Hematopoietic multipotent progenitor cell (in vitro differentiated cells): ENCODE data around the gene EXD1. TPM values are rescaled to one million over a fixed set of nuclear protein-coding genes. Genes with fewer than 3 reads are reported as not detected.
"Not testable (repeated sequence)": the region's sequence is repeated elsewhere in the genome, so short reads cannot be mapped to it uniquely, and the experiment has no call there.

Experiments used
- DNase-seq, 3 donors: peaks; one replicate each; pipeline ENCODE4 v3.0.0-alpha.2; 2011 to 2015; ENCODE audit warnings: low read depth in 2 of 3, low spot score in 2 of 3
- total RNA-seq: library from RNA; depleted of rRNA; stranded (reverse); fragments of >200 nt; gene quantifications from one replicate; pipeline ENCODE4 v1.2.3, GENCODE V29; 2012

The EXD1 gene
- total RNA-seq, 1 donor: not detected

- DNase-seq: no peak
These were observed 79.0 kb downstream of the EXD1 start for GRCh38 chr15:41151451-41152005.

GRCh38 chr15:41150279-41150678, 80.3 kb downstream of the EXD1 start:
- DNase-seq: no peak

- DNase-seq: no peak
These were observed 82.5 kb downstream of the EXD1 start for GRCh38 chr15:41148065-41148464.

GRCh38 chr15:41139619-41140018, 90.9 kb downstream of the EXD1 start:
- no peak for DNase-seq

GRCh38 chr15:41139112-41139511, 91.4 kb downstream of the EXD1 start:
- not testable (repeated sequence) for DNase-seq

GRCh38 chr15:41135580-41135979, 95.0 kb downstream of the EXD1 start:
- DNase-seq: not testable (repeated sequence)

- no peak for DNase-seq
These were observed 97.1 kb downstream of the EXD1 start for GRCh38 chr15:41133454-41133853.

Other genes starting within 250 kb of the EXD1 start
- gene INO80, start 114.5 kb downstream of the EXD1 start, total RNA-seq: 18.0 TPM
- 45.8 TPM for gene CHP1, start 511 bp upstream of the EXD1 start, total RNA-seq
- gene OIP5, start 101.8 kb upstream of the EXD1 start, total RNA-seq: 5.7 TPM
- gene NUSAP1, start 102.1 kb upstream of the EXD1 start, total RNA-seq: 10.5 TPM
- gene NDUFAF1, start 171.7 kb upstream of the EXD1 start, total RNA-seq: 7.3 TPM
- gene RTF1, start 186.3 kb upstream of the EXD1 start, total RNA-seq: 15.1 TPM